ENCODE results near the gene RNF115. TPM values are rescaled to one million over a fixed set of nuclear protein-coding genes. Genes with fewer than 3 reads are reported as not detected.

Gene RNF115
- total RNA-seq, 1 experiment from 2014 or later: 11.0 TPM

GRCh38 chr1:145857170-145857569 is 33.3 kb upstream of the RNF115 start:
- Histone ChIP-seq H3K27me3 (ENCODE audit: insufficient read depth, low read length) (no peaks in the 10 kb centered on the region), H2BK5ac (ENCODE audit: insufficient read length, low read length) (no peak overlapping the region), H4K91ac (ENCODE audit: insufficient read length, low read depth, low read length) (no peak overlapping the region), H2AFZ (ENCODE audit: low read length) (no peak overlapping the region), H4K5ac (ENCODE audit: insufficient read length, low read depth, low read length) (no peak overlapping the region), H3K79me1 (ENCODE audit: insufficient read depth, low read depth, low read length, poor library complexity, severe bottlenecking) (peaks cover 3% of the 10 kb centered on the region), H3K4me2 (ENCODE audit: insufficient read depth, insufficient read length, low read length) (no peak overlapping the region), H3K79me2 (ENCODE audit: insufficient read depth, low read length) (no peaks in the 10 kb centered on the region), H3K14ac (ENCODE audit: insufficient read depth, low read length) (no peak overlapping the region), H4K8ac (replicated peaks; ENCODE audit: insufficient read length, low read depth, low read length) (no peak overlapping the region), H4K20me1 (ENCODE audit: control insufficient read depth, insufficient read depth, insufficient read length) (no peaks in the 10 kb centered on the region), H3K27ac (ENCODE audit: insufficient read length, low read depth, low read length) (no peak overlapping the region), H3K9me3 (ENCODE audit: control insufficient read depth, low read depth, low read length) (no peaks in the 10 kb centered on the region), H3T11ph (ENCODE audit: low read length) (no peak overlapping the region), H2BK20ac (ENCODE audit: low read depth, low read length, poor library complexity, severe bottlenecking) (no peak overlapping the region), H3K56ac (ENCODE audit: insufficient read length, low read depth, low read length) (no peak overlapping the region), H3K23me2 (ENCODE audit: insufficient read length, low read depth, low read length, poor library complexity, severe bottlenecking) (no peaks in the 10 kb centered on the region), H3K9ac (ENCODE audit: extremely low read depth, insufficient read length, low read length) (no peak overlapping the region), H2BK120ac (ENCODE audit: low read depth, low read length, poor library complexity, severe bottlenecking) (no peak overlapping the region), H3K18ac (ENCODE audit: insufficient read length, low read depth, low read length) (no peak overlapping the region), H2BK15ac (ENCODE audit: low read depth, low read length) (no peak overlapping the region), H3K4ac (ENCODE audit: low read depth, low read length) (no peak overlapping the region), H3K4me1 (ENCODE audit: insufficient read depth, low read length) (peaks cover 4% of the 10 kb centered on the region; the same call in 1 of the 2 replicates), H2BK12ac (ENCODE audit: insufficient read length, low read depth, low read length) (no peak overlapping the region), H3K23ac (ENCODE audit: insufficient read length, low read depth, low read length) (no peak overlapping the region), H2AK5ac (ENCODE audit: insufficient read length, low read length) (no peak overlapping the region)
- H3K36me3 Mint-ChIP-seq (ENCODE audit: insufficient read depth in 1 of 3, low read depth in 3 of 3): peaks cover 42 to 48% (median 45%) of the 10 kb centered on the region in 3 experiments
- H3K4me3 Mint-ChIP-seq: no peak overlapping the region; a peak in 1 of 5 replicates
- WGBS (ENCODE audit: extremely low coverage, insufficient read length, low lambda C conversion rate): no CpG with 5 or more reads among the region's 4 CpGs
- H3K9me3 Mint-ChIP-seq: peaks cover 4 to 5% of the 10 kb centered on the region in 2 experiments; a peak in 4 of 5 replicates
- no peak overlapping the region for H3K27ac Mint-ChIP-seq
- no peaks in the 10 kb centered on the region; the same call in 1 of the 2 replicates for H3K27me3 Mint-ChIP-seq (ENCODE audit: low read depth)
- peaks cover 7 to 14% of the 10 kb centered on the region in 2 experiments for H3K4me1 Mint-ChIP-seq
- TF ChIP-seq CTCF (conservative IDR thresholded peaks at IDR 0.05): no peak
- no peak for DNase-seq
